IMR-90 (cell line): Measurements from ENCODE around the gene RXRG. TPM values are rescaled to one million over a fixed set of nuclear protein-coding genes. Genes with fewer than 3 reads are reported as not detected.

Experiments
- ATAC-seq: fragments of 200-7000 bp; cut with Tn5 transposase; 2 replicates; pipeline ENCODE4 v1.9.1; 2020; ENCODE audit warnings: low read depth, mild to moderate bottlenecking, moderate library complexity
- BruUV-seq: library from RNA; stranded (reverse); fragments of 400-500 nt; replicated peaks from 2 replicates; lab custom pipeline; 2021; lab: Mats Ljungman, UMichigan
- CTCF ChIA-PET: fragments of 300-600 bp; formaldehyde crosslinking; extraction: SDS; loops from one replicate; lab custom pipeline; 2021; ENCODE audit warnings: antibody characterized with exemption; lab: Yijun Ruan, JAX
- POLR2A ChIA-PET: fragments of 300-600 bp; sonication (Branson Sonifier 250); formaldehyde crosslinking; loops from one replicate; lab custom pipeline; 2022; ENCODE audit warnings: antibody characterized with exemption; ENCODE audit not compliant: unreplicated experiment; lab: Charles Lee
- DNase-seq: peaks from one replicate; pipeline ENCODE4 v3.0.0; 2013
- H2AFZ ChIP-seq: replicated peaks from 2 replicates; pipeline ENCODE3; 2013; ENCODE audit warnings: low read length, mild to moderate bottlenecking; ENCODE audit not compliant: poor library complexity
- H2AK5ac ChIP-seq: 2 replicates; pipeline ENCODE4 v1.6.1; 2013; ENCODE audit warnings: low read depth, low read length, inconsistent platforms
- H2AK9ac ChIP-seq: replicated peaks from 2 replicates; pipeline ENCODE3; 2013; ENCODE audit warnings: mild to moderate bottlenecking, low read depth, low read length, moderate library complexity; ENCODE audit not compliant: poor library complexity
- H2BK120ac ChIP-seq: 2 replicates; pipeline ENCODE4 v1.6.1; 2013; ENCODE audit warnings: low read depth, low read length, inconsistent platforms
- H2BK15ac ChIP-seq: 3 replicates; pipeline ENCODE4 v1.6.1; 2013; ENCODE audit warnings: low read depth, low read length, inconsistent platforms
- H2BK20ac ChIP-seq: 2 replicates; pipeline ENCODE4 v1.6.1; 2013; ENCODE audit warnings: low read depth, mild to moderate bottlenecking, inconsistent platforms, low read length, moderate library complexity
- H2BK5ac ChIP-seq: 2 replicates; pipeline ENCODE4 v1.6.1; 2013; ENCODE audit warnings: mild to moderate bottlenecking, low read depth, low read length, inconsistent platforms; ENCODE audit not compliant: poor library complexity, severe bottlenecking
- H3K14ac ChIP-seq: replicated peaks from 2 replicates; pipeline ENCODE4 v1.6.1; 2013; ENCODE audit warnings: low read depth, low read length, inconsistent platforms
- H3K18ac ChIP-seq: 2 replicates; pipeline ENCODE4 v1.6.1; 2013; ENCODE audit warnings: low read depth, low read length, control low read depth
- H3K23ac ChIP-seq: 2 replicates; pipeline ENCODE4 v1.6.1; 2013; ENCODE audit warnings: low read depth, low read length, inconsistent platforms
- H3K27ac ChIP-seq: 2 replicates; pipeline ENCODE4 v1.5.1; 2013; ENCODE audit warnings: mild to moderate bottlenecking, control low read depth, low read length; ENCODE audit not compliant: insufficient read depth
- H3K27me3 ChIP-seq: 2 replicates; pipeline ENCODE4 v1.6.1; 2013; ENCODE audit warnings: low read length; ENCODE audit not compliant: control insufficient read depth, insufficient read depth
- H3K36me3 ChIP-seq: 2 replicates; pipeline ENCODE4 v1.6.1; 2013; ENCODE audit warnings: low read length, mixed read lengths; ENCODE audit not compliant: control insufficient read depth, insufficient read depth
- H3K4ac ChIP-seq: 2 replicates; pipeline ENCODE4 v1.6.1; 2013; ENCODE audit warnings: low read depth, low read length, inconsistent platforms
- H3K4me1 ChIP-seq: 2 replicates; pipeline ENCODE4 v1.6.1; 2013; ENCODE audit warnings: low read length, mixed read lengths; ENCODE audit not compliant: control insufficient read depth, insufficient read depth
- H3K4me2 ChIP-seq: 2 replicates; pipeline ENCODE4 v1.6.1; 2013; ENCODE audit warnings: low read depth, mild to moderate bottlenecking, control low read depth, low read length, moderate library complexity
- H3K4me3 ChIP-seq: 2 replicates; pipeline ENCODE4 v1.5.1; 2013; ENCODE audit warnings: low read depth, mild to moderate bottlenecking, control low read depth, low read length, moderate library complexity; ENCODE audit not compliant: insufficient read depth
- H3K56ac ChIP-seq: 2 replicates; pipeline ENCODE4 v1.6.1; 2013; ENCODE audit warnings: low read length, inconsistent platforms; ENCODE audit not compliant: insufficient read depth; ENCODE audit errors: extremely low read depth
- H3K79me1 ChIP-seq, 2 experiments: 2 replicates each; pipeline ENCODE4 v1.6.1; 2013; ENCODE audit warnings: low read length in 2 of 2, inconsistent platforms in 1 of 2, low read depth in 1 of 2
- H3K9ac ChIP-seq: 2 replicates; pipeline ENCODE4 v1.6.1; 2013; ENCODE audit warnings: low read depth, low read length, control low read depth
- H3K9me1 ChIP-seq: 2 replicates; pipeline ENCODE4 v1.6.1; 2013; ENCODE audit warnings: low read length, inconsistent platforms; ENCODE audit not compliant: insufficient read depth
- H3K9me3 ChIP-seq: 2 replicates; pipeline ENCODE4 v1.6.1; 2013; ENCODE audit warnings: low read length; ENCODE audit not compliant: control insufficient read depth, insufficient read depth
- H4K20me1 ChIP-seq: 2 replicates; pipeline ENCODE4 v1.6.1; 2013; ENCODE audit warnings: low read length, inconsistent platforms; ENCODE audit not compliant: insufficient read depth
- H4K5ac ChIP-seq: 2 replicates; pipeline ENCODE4 v1.6.1; 2013; ENCODE audit warnings: mild to moderate bottlenecking, low read depth, low read length, control low read depth
- H4K8ac ChIP-seq, 2 experiments: 2 replicates each; pipeline ENCODE4 v1.6.1; 2013; ENCODE audit warnings: low read depth in 2 of 2, low read length in 2 of 2, control low read depth in 1 of 2, inconsistent platforms in 1 of 2
- H4K91ac ChIP-seq: 2 replicates; pipeline ENCODE4 v1.6.1; 2013; ENCODE audit warnings: low read depth, low read length, inconsistent platforms; ENCODE audit not compliant: insufficient read depth
- BHLHE40 ChIP-seq: fragments of 150-350 bp; IDR thresholded peaks from 2 replicates; pipeline ENCODE4 v1.6.1; 2016; ENCODE audit warnings: mild to moderate bottlenecking, low read depth, low read length
- CEBPB ChIP-seq: IDR thresholded peaks from 2 replicates; pipeline ENCODE4 v1.6.1; 2012; ENCODE audit warnings: low read depth, low read length, improper control_type of control experiment
- CHD1 ChIP-seq: IDR thresholded peaks from 2 replicates; pipeline ENCODE4 v1.6.1; 2012; ENCODE audit warnings: low read depth, low read length, improper control_type of control experiment
- FOS ChIP-seq: fragments of 150-350 bp; IDR thresholded peaks from 2 replicates; pipeline ENCODE4 v1.6.1; 2016; ENCODE audit warnings: low read depth, low read length
- MAFK ChIP-seq: IDR thresholded peaks from 2 replicates; pipeline ENCODE4 v1.6.1; 2012; ENCODE audit warnings: low read depth, low read length, improper control_type of control experiment
- MAZ ChIP-seq: IDR thresholded peaks from 2 replicates; pipeline ENCODE4 v1.6.1; 2012; ENCODE audit warnings: low read depth, mild to moderate bottlenecking, low read length, improper control_type of control experiment, moderate library complexity, borderline replicate concordance
- MXI1 ChIP-seq: IDR thresholded peaks from 2 replicates; pipeline ENCODE4 v1.6.1; 2012; ENCODE audit warnings: low read depth, mild to moderate bottlenecking, low read length, moderate library complexity, borderline replicate concordance
- NFE2L2 ChIP-seq: fragments of 150-350 bp; IDR thresholded peaks from 2 replicates; pipeline ENCODE4 v1.6.1; 2016; ENCODE audit warnings: low read depth, mild to moderate bottlenecking, low read length
- POLR2A ChIP-seq: IDR thresholded peaks from 2 replicates; pipeline ENCODE4 v1.6.1; 2012; ENCODE audit warnings: mild to moderate bottlenecking, low read depth, low read length
- RAD21 ChIP-seq: IDR thresholded peaks from 2 replicates; pipeline ENCODE4 v1.6.1; 2012; ENCODE audit warnings: low read length, improper control_type of control experiment
- SMC3 ChIP-seq: fragments of 150-350 bp; IDR thresholded peaks from 2 replicates; pipeline ENCODE4 v1.6.1; 2016; ENCODE audit warnings: low read depth, mild to moderate bottlenecking, antibody characterized with exemption, low read length, moderate library complexity
- WGBS, 2 experiments: methylation state at CpG; one replicate each; pipeline versions ENCODE4 v1.1.5 to v1.1.7; 2013; ENCODE audit warnings: missing lambda C conversion rate in 2 of 2; ENCODE audit not compliant: insufficient read length in 1 of 2; ENCODE audit errors: extremely low coverage in 2 of 2; 5-methylcytosine and 5-hydroxymethylcytosine counted together
- dilution Hi-C: fragments of 300-500 bp; cut with HindIII; formaldehyde crosslinking; loops from one replicate; pipeline ENCODE4 v1.14.3; 2018; ENCODE audit warnings: low sequenced_read_pairs; ENCODE audit not compliant: unreplicated experiment
- in situ Hi-C: fragments of 300-500 bp; cut with MboI; formaldehyde crosslinking; loops from 3 replicates; pipeline ENCODE4 v1.14.3; 2019; ENCODE audit warnings: low sequenced_read_pairs, inconsistent platforms, mixed read lengths
- intact Hi-C: fragments of 100-400 bp; cut with micrococcal nuclease; formaldehyde crosslinking; loops from 2 replicates; pipeline ENCODE4 v1.10.0; 2022
- polyA plus RNA-seq, 3 experiments: library from polyadenylated mRNA; depleted of rRNA; stranded (reverse); fragments of >200 nt; gene quantifications; 2 replicates each; pipeline ENCODE4 v1.2.3, GENCODE V29; 2012; ENCODE audit warnings: low replicate concordance in 1 of 3
- total RNA-seq: library from RNA; depleted of rRNA; stranded (reverse); fragments of >200 nt; gene quantifications from 2 replicates; pipeline ENCODE4 v1.2.3, GENCODE V29; 2012
- TF ChIP-seq, protein P1 (sequence below): fragments of 150-350 bp; IDR thresholded peaks from 2 replicates; pipeline ENCODE4 v1.6.1; 2017; ENCODE audit warnings: mild to moderate bottlenecking, antibody characterized with exemption, low read length, low read depth
- TF ChIP-seq, protein P2 (sequence below): conservative IDR thresholded peaks from 2 replicates; pipeline ENCODE4 v1.5.1; 2012; ENCODE audit warnings: mild to moderate bottlenecking, low read depth, low read length, improper control_type of control experiment
- TF ChIP-seq, protein P3 (sequence below): fragments of 150-350 bp; IDR thresholded peaks from 2 replicates; pipeline ENCODE4 v1.6.1; 2016; ENCODE audit warnings: low read depth, mild to moderate bottlenecking, low read length, moderate library complexity, borderline replicate concordance

RXRG gene
- total and polyA plus RNA-seq, 2 of the 4 experiments (the other 2 are of a cell fraction) = not detected

DNA sequence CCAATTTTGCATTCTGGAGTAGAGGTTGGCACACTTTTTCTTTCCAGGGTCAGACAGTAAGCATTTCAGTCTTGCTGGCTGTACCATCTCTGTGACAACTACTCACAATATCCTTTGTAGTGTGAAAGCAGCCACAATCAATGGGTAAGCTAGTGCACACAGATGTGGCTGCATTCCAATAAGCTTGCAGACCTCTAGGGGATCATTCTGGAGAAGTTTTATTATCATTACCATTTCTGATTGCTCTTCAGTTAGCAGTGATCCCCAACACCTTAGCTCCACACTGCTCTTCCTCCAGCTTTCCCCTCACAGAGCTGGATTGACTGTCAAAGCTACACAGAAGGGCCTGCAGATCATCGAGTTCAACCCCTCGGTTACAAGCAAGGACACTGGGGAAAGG lies 9.1 kb downstream of the RXRG start:
- ATAC-seq = no peak
- in situ Hi-C loops = no loop called here

More for the DNA sequence above, 9.1 kb downstream of the RXRG start:
- no peak overlapping the region for H2AK5ac ChIP-seq
- H2BK15ac ChIP-seq = no peak overlapping the region
- TF ChIP-seq MAZ = no peak
- TF ChIP-seq, protein P1, sequence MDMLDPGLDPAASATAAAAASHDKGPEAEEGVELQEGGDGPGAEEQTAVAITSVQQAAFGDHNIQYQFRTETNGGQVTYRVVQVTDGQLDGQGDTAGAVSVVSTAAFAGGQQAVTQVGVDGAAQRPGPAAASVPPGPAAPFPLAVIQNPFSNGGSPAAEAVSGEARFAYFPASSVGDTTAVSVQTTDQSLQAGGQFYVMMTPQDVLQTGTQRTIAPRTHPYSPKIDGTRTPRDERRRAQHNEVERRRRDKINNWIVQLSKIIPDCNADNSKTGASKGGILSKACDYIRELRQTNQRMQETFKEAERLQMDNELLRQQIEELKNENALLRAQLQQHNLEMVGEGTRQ = no peak
- TF ChIP-seq NFE2L2 = no peak
- TF ChIP-seq CHD1 = no peak
- TF ChIP-seq, protein P2, sequence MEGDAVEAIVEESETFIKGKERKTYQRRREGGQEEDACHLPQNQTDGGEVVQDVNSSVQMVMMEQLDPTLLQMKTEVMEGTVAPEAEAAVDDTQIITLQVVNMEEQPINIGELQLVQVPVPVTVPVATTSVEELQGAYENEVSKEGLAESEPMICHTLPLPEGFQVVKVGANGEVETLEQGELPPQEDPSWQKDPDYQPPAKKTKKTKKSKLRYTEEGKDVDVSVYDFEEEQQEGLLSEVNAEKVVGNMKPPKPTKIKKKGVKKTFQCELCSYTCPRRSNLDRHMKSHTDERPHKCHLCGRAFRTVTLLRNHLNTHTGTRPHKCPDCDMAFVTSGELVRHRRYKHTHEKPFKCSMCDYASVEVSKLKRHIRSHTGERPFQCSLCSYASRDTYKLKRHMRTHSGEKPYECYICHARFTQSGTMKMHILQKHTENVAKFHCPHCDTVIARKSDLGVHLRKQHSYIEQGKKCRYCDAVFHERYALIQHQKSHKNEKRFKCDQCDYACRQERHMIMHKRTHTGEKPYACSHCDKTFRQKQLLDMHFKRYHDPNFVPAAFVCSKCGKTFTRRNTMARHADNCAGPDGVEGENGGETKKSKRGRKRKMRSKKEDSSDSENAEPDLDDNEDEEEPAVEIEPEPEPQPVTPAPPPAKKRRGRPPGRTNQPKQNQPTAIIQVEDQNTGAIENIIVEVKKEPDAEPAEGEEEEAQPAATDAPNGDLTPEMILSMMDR = no peak
- no peak for TF ChIP-seq POLR2A
- no peak for TF ChIP-seq BHLHE40
- TF ChIP-seq, protein P3, sequence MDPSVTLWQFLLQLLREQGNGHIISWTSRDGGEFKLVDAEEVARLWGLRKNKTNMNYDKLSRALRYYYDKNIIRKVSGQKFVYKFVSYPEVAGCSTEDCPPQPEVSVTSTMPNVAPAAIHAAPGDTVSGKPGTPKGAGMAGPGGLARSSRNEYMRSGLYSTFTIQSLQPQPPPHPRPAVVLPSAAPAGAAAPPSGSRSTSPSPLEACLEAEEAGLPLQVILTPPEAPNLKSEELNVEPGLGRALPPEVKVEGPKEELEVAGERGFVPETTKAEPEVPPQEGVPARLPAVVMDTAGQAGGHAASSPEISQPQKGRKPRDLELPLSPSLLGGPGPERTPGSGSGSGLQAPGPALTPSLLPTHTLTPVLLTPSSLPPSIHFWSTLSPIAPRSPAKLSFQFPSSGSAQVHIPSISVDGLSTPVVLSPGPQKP = no peak
- TF ChIP-seq MXI1 = no peak
- no peak for TF ChIP-seq RAD21
- no peak for TF ChIP-seq CEBPB
- TF ChIP-seq MAFK = no peak
- TF ChIP-seq FOS = no peak
- no peak for TF ChIP-seq SMC3
- H2BK20ac ChIP-seq = no peak overlapping the region
- H3K4ac ChIP-seq = no peak overlapping the region
- no peak overlapping the region for H3K4me2 ChIP-seq
- no peaks in the 10 kb centered on the region for H3K4me1 ChIP-seq
- no peaks in the 10 kb centered on the region for H3K9me1 ChIP-seq
- no peak overlapping the region for H2BK5ac ChIP-seq
- no peaks in the 10 kb centered on the region for H3K27me3 ChIP-seq
- H3K36me3 ChIP-seq = no peaks in the 10 kb centered on the region
- no peak overlapping the region for H3K18ac ChIP-seq
- H3K14ac ChIP-seq = no peak overlapping the region
- H4K8ac ChIP-seq = no peak overlapping the region
- dilution Hi-C loops = no loop called here
- H4K20me1 ChIP-seq = no peaks in the 10 kb centered on the region
- no peak for DNase-seq
- no CpG with 5 or more reads among the region's 2 CpGs for WGBS, 2 experiments
- BruUV-seq = no TSS peak
- no peak overlapping the region for H3K9ac ChIP-seq
- H3K23ac ChIP-seq = no peak overlapping the region
- H4K91ac ChIP-seq = no peak overlapping the region
- H3K56ac ChIP-seq = no peak overlapping the region
- CTCF ChIA-PET = no interaction called here
- H3K4me3 ChIP-seq = no peak overlapping the region
- no peak overlapping the region for H2BK120ac ChIP-seq
- H3K9me3 ChIP-seq = no peaks in the 10 kb centered on the region
- H3K27ac ChIP-seq = no peak overlapping the region
- H2AK9ac ChIP-seq = no peak overlapping the region
- H4K5ac ChIP-seq = no peak overlapping the region
- H3K79me1 ChIP-seq = no peaks in the 10 kb centered on the region
- no peak overlapping the region for H2AFZ ChIP-seq
- POLR2A ChIA-PET = no interaction called here
- intact Hi-C loops = no loop called here
